ENCODE measurements around the gene TIMP2. TPM values are rescaled to one million over a fixed set of nuclear protein-coding genes. Genes with fewer than 3 reads are reported as not detected.

The TIMP2 gene
- total and polyA plus RNA-seq, 2 of the 13 experiments (the other 11 are each of a cell fraction or from before 2014, with no cell fraction given): 3.8 to 8.5 TPM

DNA sequence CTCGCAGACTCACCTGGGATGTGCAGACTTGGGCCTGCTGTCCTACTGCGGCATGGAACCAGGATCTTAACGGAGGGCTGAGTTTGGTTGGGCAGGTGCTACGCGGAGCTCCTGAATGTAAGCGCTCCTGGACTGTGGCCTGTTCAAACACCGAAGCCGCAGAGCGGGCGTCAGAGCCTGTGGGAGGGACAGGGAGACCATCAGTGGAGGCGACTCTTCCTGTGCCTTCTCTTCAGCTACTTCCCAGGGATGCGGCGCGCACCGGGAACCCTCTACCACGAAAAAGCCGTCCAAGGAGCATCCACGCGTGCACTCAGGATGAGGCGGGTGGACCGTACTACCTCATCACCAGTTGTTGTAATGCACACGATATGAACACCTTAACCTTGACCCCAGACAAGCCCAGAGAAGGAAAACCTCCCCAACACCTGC lies 86.6 kb downstream of the TIMP2 start (continued):
- TF ChIP-seq, protein P1, sequence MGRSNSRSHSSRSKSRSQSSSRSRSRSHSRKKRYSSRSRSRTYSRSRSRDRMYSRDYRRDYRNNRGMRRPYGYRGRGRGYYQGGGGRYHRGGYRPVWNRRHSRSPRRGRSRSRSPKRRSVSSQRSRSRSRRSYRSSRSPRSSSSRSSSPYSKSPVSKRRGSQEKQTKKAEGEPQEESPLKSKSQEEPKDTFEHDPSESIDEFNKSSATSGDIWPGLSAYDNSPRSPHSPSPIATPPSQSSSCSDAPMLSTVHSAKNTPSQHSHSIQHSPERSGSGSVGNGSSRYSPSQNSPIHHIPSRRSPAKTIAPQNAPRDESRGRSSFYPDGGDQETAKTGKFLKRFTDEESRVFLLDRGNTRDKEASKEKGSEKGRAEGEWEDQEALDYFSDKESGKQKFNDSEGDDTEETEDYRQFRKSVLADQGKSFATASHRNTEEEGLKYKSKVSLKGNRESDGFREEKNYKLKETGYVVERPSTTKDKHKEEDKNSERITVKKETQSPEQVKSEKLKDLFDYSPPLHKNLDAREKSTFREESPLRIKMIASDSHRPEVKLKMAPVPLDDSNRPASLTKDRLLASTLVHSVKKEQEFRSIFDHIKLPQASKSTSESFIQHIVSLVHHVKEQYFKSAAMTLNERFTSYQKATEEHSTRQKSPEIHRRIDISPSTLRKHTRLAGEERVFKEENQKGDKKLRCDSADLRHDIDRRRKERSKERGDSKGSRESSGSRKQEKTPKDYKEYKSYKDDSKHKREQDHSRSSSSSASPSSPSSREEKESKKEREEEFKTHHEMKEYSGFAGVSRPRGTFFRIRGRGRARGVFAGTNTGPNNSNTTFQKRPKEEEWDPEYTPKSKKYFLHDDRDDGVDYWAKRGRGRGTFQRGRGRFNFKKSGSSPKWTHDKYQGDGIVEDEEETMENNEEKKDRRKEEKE (IDR thresholded peaks at IDR 0.05): no peak
- TF ChIP-seq KLF9 (CRISPR knock-in tag; IDR thresholded peaks at IDR 0.05; ENCODE audit: low read depth) (no peak), SNRNP70 (IDR thresholded peaks at IDR 0.05; ENCODE audit: low read depth, low read length) (no peak), CREB1 (IDR thresholded peaks at IDR 0.05) (no peak), CREB1 (CRISPR knock-in tag; IDR thresholded peaks at IDR 0.05) (no peak), ZFAT (CRISPR knock-in tag; conservative IDR thresholded peaks at IDR 0.05) (no peak), REXO4 (CRISPR knock-in tag; IDR thresholded peaks at IDR 0.05; ENCODE audit: borderline replicate concordance) (no peak), ARNT2 (CRISPR knock-in tag; IDR thresholded peaks at IDR 0.05; ENCODE audit: low read depth) (no peak), ZNF619 (CRISPR knock-in tag; IDR thresholded peaks at IDR 0.05) (no peak), ZNF737 (CRISPR knock-in tag; IDR thresholded peaks at IDR 0.05; ENCODE audit: borderline replicate concordance) (no peak), MED8 (CRISPR knock-in tag; IDR thresholded peaks at IDR 0.05; ENCODE audit: insufficient replicate concordance) (no peak), DMAP1 (CRISPR knock-in tag; IDR thresholded peaks at IDR 0.05) (no peak), ZNF577 (CRISPR knock-in tag; IDR thresholded peaks at IDR 0.05; ENCODE audit: borderline replicate concordance, low read depth) (no peak), ZNF12 (CRISPR knock-in tag; IDR thresholded peaks at IDR 0.05) (no peak), IKZF1 (IDR thresholded peaks at IDR 0.05) (no peak)
- TF ChIP-seq, protein P2, sequence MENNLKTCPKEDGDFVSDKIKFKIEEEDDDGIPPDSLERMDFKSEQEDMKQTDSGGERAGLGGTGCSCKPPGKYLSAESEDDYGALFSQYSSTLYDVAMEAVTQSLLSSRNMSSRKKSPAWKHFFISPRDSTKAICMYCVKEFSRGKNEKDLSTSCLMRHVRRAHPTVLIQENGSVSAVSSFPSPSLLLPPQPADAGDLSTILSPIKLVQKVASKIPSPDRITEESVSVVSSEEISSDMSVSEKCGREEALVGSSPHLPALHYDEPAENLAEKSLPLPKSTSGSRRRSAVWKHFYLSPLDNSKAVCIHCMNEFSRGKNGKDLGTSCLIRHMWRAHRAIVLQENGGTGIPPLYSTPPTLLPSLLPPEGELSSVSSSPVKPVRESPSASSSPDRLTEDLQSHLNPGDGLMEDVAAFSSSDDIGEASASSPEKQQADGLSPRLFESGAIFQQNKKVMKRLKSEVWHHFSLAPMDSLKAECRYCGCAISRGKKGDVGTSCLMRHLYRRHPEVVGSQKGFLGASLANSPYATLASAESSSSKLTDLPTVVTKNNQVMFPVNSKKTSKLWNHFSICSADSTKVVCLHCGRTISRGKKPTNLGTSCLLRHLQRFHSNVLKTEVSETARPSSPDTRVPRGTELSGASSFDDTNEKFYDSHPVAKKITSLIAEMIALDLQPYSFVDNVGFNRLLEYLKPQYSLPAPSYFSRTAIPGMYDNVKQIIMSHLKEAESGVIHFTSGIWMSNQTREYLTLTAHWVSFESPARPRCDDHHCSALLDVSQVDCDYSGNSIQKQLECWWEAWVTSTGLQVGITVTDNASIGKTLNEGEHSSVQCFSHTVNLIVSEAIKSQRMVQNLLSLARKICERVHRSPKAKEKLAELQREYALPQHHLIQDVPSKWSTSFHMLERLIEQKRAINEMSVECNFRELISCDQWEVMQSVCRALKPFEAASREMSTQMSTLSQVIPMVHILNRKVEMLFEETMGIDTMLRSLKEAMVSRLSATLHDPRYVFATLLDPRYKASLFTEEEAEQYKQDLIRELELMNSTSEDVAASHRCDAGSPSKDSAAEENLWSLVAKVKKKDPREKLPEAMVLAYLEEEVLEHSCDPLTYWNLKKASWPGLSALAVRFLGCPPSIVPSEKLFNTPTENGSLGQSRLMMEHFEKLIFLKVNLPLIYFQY (CRISPR knock-in tag; IDR thresholded peaks at IDR 0.05; ENCODE audit: borderline replicate concordance): no peak
- TF ChIP-seq, protein P3, sequence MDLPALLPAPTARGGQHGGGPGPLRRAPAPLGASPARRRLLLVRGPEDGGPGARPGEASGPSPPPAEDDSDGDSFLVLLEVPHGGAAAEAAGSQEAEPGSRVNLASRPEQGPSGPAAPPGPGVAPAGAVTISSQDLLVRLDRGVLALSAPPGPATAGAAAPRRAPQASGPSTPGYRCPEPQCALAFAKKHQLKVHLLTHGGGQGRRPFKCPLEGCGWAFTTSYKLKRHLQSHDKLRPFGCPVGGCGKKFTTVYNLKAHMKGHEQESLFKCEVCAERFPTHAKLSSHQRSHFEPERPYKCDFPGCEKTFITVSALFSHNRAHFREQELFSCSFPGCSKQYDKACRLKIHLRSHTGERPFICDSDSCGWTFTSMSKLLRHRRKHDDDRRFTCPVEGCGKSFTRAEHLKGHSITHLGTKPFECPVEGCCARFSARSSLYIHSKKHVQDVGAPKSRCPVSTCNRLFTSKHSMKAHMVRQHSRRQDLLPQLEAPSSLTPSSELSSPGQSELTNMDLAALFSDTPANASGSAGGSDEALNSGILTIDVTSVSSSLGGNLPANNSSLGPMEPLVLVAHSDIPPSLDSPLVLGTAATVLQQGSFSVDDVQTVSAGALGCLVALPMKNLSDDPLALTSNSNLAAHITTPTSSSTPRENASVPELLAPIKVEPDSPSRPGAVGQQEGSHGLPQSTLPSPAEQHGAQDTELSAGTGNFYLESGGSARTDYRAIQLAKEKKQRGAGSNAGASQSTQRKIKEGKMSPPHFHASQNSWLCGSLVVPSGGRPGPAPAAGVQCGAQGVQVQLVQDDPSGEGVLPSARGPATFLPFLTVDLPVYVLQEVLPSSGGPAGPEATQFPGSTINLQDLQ (CRISPR knock-in tag; IDR thresholded peaks at IDR 0.05): no peak
- TF ChIP-seq, protein P4, sequence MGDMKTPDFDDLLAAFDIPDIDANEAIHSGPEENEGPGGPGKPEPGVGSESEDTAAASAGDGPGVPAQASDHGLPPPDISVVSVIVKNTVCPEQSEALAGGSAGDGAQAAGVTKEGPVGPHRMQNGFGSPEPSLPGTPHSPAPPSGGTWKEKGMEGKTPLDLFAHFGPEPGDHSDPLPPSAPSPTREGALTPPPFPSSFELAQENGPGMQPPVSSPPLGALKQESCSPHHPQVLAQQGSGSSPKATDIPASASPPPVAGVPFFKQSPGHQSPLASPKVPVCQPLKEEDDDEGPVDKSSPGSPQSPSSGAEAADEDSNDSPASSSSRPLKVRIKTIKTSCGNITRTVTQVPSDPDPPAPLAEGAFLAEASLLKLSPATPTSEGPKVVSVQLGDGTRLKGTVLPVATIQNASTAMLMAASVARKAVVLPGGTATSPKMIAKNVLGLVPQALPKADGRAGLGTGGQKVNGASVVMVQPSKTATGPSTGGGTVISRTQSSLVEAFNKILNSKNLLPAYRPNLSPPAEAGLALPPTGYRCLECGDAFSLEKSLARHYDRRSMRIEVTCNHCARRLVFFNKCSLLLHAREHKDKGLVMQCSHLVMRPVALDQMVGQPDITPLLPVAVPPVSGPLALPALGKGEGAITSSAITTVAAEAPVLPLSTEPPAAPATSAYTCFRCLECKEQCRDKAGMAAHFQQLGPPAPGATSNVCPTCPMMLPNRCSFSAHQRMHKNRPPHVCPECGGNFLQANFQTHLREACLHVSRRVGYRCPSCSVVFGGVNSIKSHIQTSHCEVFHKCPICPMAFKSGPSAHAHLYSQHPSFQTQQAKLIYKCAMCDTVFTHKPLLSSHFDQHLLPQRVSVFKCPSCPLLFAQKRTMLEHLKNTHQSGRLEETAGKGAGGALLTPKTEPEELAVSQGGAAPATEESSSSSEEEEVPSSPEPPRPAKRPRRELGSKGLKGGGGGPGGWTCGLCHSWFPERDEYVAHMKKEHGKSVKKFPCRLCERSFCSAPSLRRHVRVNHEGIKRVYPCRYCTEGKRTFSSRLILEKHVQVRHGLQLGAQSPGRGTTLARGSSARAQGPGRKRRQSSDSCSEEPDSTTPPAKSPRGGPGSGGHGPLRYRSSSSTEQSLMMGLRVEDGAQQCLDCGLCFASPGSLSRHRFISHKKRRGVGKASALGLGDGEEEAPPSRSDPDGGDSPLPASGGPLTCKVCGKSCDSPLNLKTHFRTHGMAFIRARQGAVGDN (CRISPR knock-in tag; IDR thresholded peaks at IDR 0.05): peak; percentile 86
